HCT116 (cell line): ENCODE data around the gene ANKRD6. TPM values are rescaled to one million over a fixed set of nuclear protein-coding genes. Genes with fewer than 3 reads are reported as not detected.

Experiments
- ATAC-seq: fragments of 200-7000 bp; cut with Tn5 transposase; 2 replicates; pipeline ENCODE4 v1.9.1; 2020; ENCODE audit warnings: mild to moderate bottlenecking, moderate library complexity
- BruUV-seq: library from RNA; stranded (reverse); fragments of 400-500 nt; replicated peaks from 2 replicates; lab custom pipeline; 2021; lab: Mats Ljungman, UMichigan
- CTCF ChIA-PET: fragments of 300-600 bp; sonication (Branson Sonifier 250); formaldehyde crosslinking; loops from one replicate; lab custom pipeline; 2021; ENCODE audit warnings: antibody characterized with exemption; lab: Charles Lee
- POLR2A ChIA-PET: fragments of 300-600, 350-600 bp; sonication (Branson Sonifier 250); formaldehyde crosslinking; loops from one replicate; lab custom pipeline; 2021; ENCODE audit warnings: antibody characterized with exemption; lab: Charles Lee
- RAD21 ChIA-PET, 2 experiments: fragments of 300-600 bp; sonication (Branson Sonifier 250); formaldehyde crosslinking; loops; one replicate each; lab custom pipeline; 2023; ENCODE audit warnings: low total read pairs in 2 of 2; ENCODE audit not compliant: uncharacterized antibody in 2 of 2, unreplicated experiment in 2 of 2, low non-redundant PET in 1 of 2; lab: Charles Lee
- DNase-seq: peaks from one replicate; pipeline ENCODE4 v3.0.0-alpha.2; 2010; ENCODE audit warnings: low read depth, low spot score
- H2AFZ ChIP-seq: fragments of 200-600 bp; shearing (Covaris generic), sonication (generic); 2 replicates; pipeline ENCODE4 v1.6.1; 2017; ENCODE audit warnings: low read depth, mixed run types, mixed read lengths, antibody characterized with exemption, low read length; ENCODE audit not compliant: poor library complexity, severe bottlenecking
- H3K27ac ChIP-seq: 2 replicates; pipeline ENCODE4 v1.5.1; 2012; ENCODE audit warnings: low read depth, low read length
- H3K27me3 ChIP-seq: fragments of 200-600 bp; sonication (generic); 2 replicates; pipeline ENCODE4 v1.6.1; 2016; ENCODE audit warnings: mixed run types, low read length, mixed read lengths; ENCODE audit not compliant: insufficient read depth
- H3K36me3 ChIP-seq, 2 experiments: fragments of 200-500 bp in 1 of 2; fragments of 200-600 bp in 1 of 2; sonication (Bioruptor generic) in 1 of 2; sonication (generic) in 1 of 2; 2 replicates each; pipeline versions ENCODE4 v1.5.1 to v1.6.1; 2014 to 2016; ENCODE audit warnings: low read length in 2 of 2, inconsistent platforms in 1 of 2, mixed read lengths in 1 of 2, mixed run types in 1 of 2; ENCODE audit not compliant: insufficient read depth in 2 of 2, control insufficient read depth in 1 of 2
- H3K4me1 ChIP-seq, 2 experiments: fragments of 200-600 bp in 1 of 2; sonication (generic) in 1 of 2; 2 replicates each; pipeline versions ENCODE4 v1.5.1 to v1.6.1; 2012 to 2017; ENCODE audit warnings: low read length in 2 of 2, inconsistent platforms in 1 of 2, mild to moderate bottlenecking in 1 of 2, mixed read lengths in 1 of 2, mixed run types in 1 of 2, moderate library complexity in 1 of 2; ENCODE audit not compliant: insufficient read depth in 2 of 2, control insufficient read depth in 1 of 2
- H3K4me2 ChIP-seq: fragments of 200-600 bp; sonication (generic); 2 replicates; pipeline ENCODE4 v1.6.1; 2017; ENCODE audit warnings: mixed run types, low read length, mixed read lengths
- H3K4me3 ChIP-seq, 2 experiments: fragments of 200-600 bp in 1 of 2; sonication (generic) in 1 of 2; replicated peaks in 1 of 2; 2 replicates each; pipeline ENCODE4 v1.5.1; 2011 to 2016; ENCODE audit warnings: low read length in 2 of 2, control low read depth in 1 of 2, low read depth in 1 of 2, mild to moderate bottlenecking in 1 of 2, mixed read lengths in 1 of 2, mixed run types in 1 of 2
- H3K79me2 ChIP-seq: fragments of 200-600 bp; sonication (generic); 2 replicates; pipeline ENCODE4 v1.6.1; 2017; ENCODE audit warnings: mild to moderate bottlenecking, mixed run types, low read length, moderate library complexity, mixed read lengths; ENCODE audit not compliant: insufficient read depth
- H3K9ac ChIP-seq: fragments of 200-600 bp; sonication (generic); 2 replicates; pipeline ENCODE4 v1.6.1; 2016; ENCODE audit warnings: low read length, mixed read lengths
- H3K9me2 ChIP-seq: fragments of 200-600 bp; sonication (generic), shearing (Covaris generic); 2 replicates; pipeline ENCODE4 v1.6.1; 2017; ENCODE audit warnings: mixed run types, mild to moderate bottlenecking, moderate library complexity; ENCODE audit not compliant: insufficient read depth
- H3K9me3 ChIP-seq, 2 experiments: fragments of 200-500 bp in 1 of 2; fragments of 200-600 bp in 1 of 2; sonication (Bioruptor generic) in 1 of 2; sonication (generic) in 1 of 2; 2 replicates each; pipeline ENCODE4 v1.6.1; 2014 to 2017; ENCODE audit warnings: low read length in 2 of 2, mixed read lengths in 2 of 2, inconsistent platforms in 1 of 2, low read depth in 1 of 2, mild to moderate bottlenecking in 1 of 2, mixed run types in 1 of 2, moderate library complexity in 1 of 2; ENCODE audit not compliant: control insufficient read depth in 1 of 2, insufficient read depth in 1 of 2
- H4K20me1 ChIP-seq: fragments of 200-600 bp; sonication (generic), shearing (Covaris generic); 2 replicates; pipeline ENCODE4 v1.6.1; 2017; ENCODE audit warnings: mixed run types, mild to moderate bottlenecking, moderate library complexity; ENCODE audit not compliant: insufficient read depth
- CBX3 ChIP-seq: IDR thresholded peaks from 2 replicates; pipeline ENCODE4 v1.6.1; 2012; ENCODE audit warnings: low read depth
- CEBPB ChIP-seq: IDR thresholded peaks from 2 replicates; pipeline ENCODE4 v1.6.1; 2012; ENCODE audit warnings: low read depth
- EGR1 ChIP-seq: IDR thresholded peaks from 2 replicates; pipeline ENCODE4 v1.6.1; 2012; ENCODE audit warnings: low read depth
- ELF1 ChIP-seq: IDR thresholded peaks from 2 replicates; pipeline ENCODE4 v1.6.1; 2012; ENCODE audit warnings: low read depth, borderline replicate concordance
- EZH2 ChIP-seq: fragments of 200-600 bp; sonication (generic); IDR thresholded peaks from 2 replicates; pipeline ENCODE4 v1.6.1; 2017; ENCODE audit warnings: antibody characterized with exemption, mixed run types
- EZH2phosphoT487 ChIP-seq: fragments of 200-600 bp; IDR thresholded peaks from 2 replicates; pipeline ENCODE4 v1.6.1; 2018; ENCODE audit warnings: antibody characterized with exemption, borderline replicate concordance
- JUND ChIP-seq: IDR thresholded peaks from 2 replicates; pipeline ENCODE4 v1.6.1; 2012
- POLR2A ChIP-seq: IDR thresholded peaks from 2 replicates; pipeline ENCODE4 v1.7.0; 2011; ENCODE audit warnings: borderline replicate concordance; ENCODE audit not compliant: insufficient read depth, insufficient read length; ENCODE audit errors: extremely low read depth
- RAD21 ChIP-seq: IDR thresholded peaks from 2 replicates; pipeline ENCODE4 v1.6.1; 2012; ENCODE audit warnings: low read depth, mild to moderate bottlenecking
- SIN3A ChIP-seq: IDR thresholded peaks from 2 replicates; pipeline ENCODE4 v1.6.1; 2012; ENCODE audit warnings: low read depth
- SP1 ChIP-seq: IDR thresholded peaks from 2 replicates; pipeline ENCODE4 v1.6.1; 2012; ENCODE audit warnings: low read depth
- SRF ChIP-seq: IDR thresholded peaks from 2 replicates; pipeline ENCODE4 v1.6.1; 2012; ENCODE audit warnings: low read depth
- TCF7L2 ChIP-seq: IDR thresholded peaks from 2 replicates; pipeline ENCODE4 v1.7.0; 2011; ENCODE audit warnings: borderline replicate concordance, inconsistent platforms; ENCODE audit not compliant: insufficient read depth, insufficient read length; ENCODE audit errors: extremely low read depth
- ZFX ChIP-seq: fragments of 450-650 bp; IDR thresholded peaks from 2 replicates; pipeline ENCODE4 v1.6.1; 2017
- intact Hi-C: fragments of 100-400 bp; cut with micrococcal nuclease; formaldehyde crosslinking; loops from 2 replicates; pipeline ENCODE4 v1.10.0; 2022
- total RNA-seq: library from RNA; stranded (reverse); gene quantifications from one replicate; pipeline ENCODE4 v1.2.1, GENCODE V29; 2021; ENCODE audit not compliant: unreplicated experiment
- TF ChIP-seq, protein P1 (sequence below): IDR thresholded peaks from 2 replicates; pipeline ENCODE4 v1.6.1; 2012
- TF ChIP-seq, protein P2 (sequence below): IDR thresholded peaks from 2 replicates; pipeline ENCODE4 v1.6.1; 2011; ENCODE audit warnings: mild to moderate bottlenecking, low read length, moderate library complexity; ENCODE audit not compliant: insufficient replicate concordance; ENCODE audit errors: extremely low read depth
- TF ChIP-seq, protein P3 (sequence below): IDR thresholded peaks from 2 replicates; pipeline ENCODE4 v1.6.1; 2012
- TF ChIP-seq, protein P4 (sequence below), 3 experiments: fragments of 200-600 bp in 1 of 3; sonication (generic) in 1 of 3; IDR thresholded peaks in 2 of 3; conservative IDR thresholded peaks in 1 of 3; 2 replicates each; pipeline ENCODE4 v1.5.1; 2012 to 2017; ENCODE audit warnings: low read depth in 2 of 3, low read length in 2 of 3, antibody characterized with exemption in 1 of 3, borderline replicate concordance in 1 of 3, control low read depth in 1 of 3, mild to moderate bottlenecking in 1 of 3, mixed read lengths in 1 of 3, mixed run types in 1 of 3, moderate library complexity in 1 of 3; ENCODE audit not compliant: insufficient read depth in 1 of 3

The ANKRD6 gene
- total RNA-seq, 1 experiment from 2014 or later: 9.9 TPM

DNA sequence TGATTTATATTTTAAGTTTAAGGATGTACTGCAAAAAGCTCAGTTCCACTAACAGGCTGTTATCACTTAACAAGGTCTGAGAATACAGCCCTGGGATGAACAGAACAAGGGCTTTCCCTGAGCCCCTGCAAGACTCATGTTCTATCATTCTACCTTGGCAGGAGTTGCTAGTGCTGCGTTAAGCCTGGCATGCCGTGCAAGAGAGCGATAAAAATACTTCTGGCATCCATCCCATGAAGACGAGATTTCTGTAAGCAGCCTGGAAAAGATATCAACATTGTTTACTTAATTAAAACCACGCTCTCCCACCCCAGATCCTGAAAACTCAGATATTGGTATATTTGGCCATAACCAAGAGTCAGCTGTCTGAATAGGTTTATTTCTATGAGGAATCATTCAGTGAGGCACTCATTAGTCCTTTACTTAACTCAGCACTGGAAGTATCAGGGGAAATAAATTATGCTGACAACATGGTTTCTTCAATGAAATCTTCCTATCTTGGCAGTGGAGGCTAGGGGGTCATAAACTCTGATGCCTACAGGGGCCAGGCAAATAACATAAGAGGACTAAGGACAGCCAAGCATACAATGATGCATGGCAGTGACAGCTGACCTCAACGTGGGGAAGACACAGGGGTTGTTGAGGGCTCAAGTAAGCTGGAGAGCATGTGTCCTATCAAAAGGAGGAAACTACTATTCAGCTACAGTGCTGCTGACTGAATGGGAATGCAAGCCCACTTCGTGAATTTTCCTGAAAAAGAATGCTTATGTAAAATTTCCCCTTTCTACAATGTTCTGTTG, 243.2 kb downstream of the ANKRD6 start:
- ChIA-PET RAD21 (no interaction called here), POLR2A (no interaction called here)
- no peaks in the 10 kb centered on the region for H3K9me2 ChIP-seq
- intact Hi-C loops: no loop called here
- H3K9me3 ChIP-seq: no peaks in the 10 kb centered on the region
- H3K4me3 ChIP-seq: no peak overlapping the region
- H2AFZ ChIP-seq: no peak overlapping the region
- no peaks in the 10 kb centered on the region; the same call in 1 of the 2 replicates for H3K79me2 ChIP-seq
- H3K36me3 ChIP-seq: peaks cover 67 to 72% of the 10 kb centered on the region in 2 experiments; a peak in 3 of 4 replicates
- DNase-seq (no peak), ATAC-seq (no peak)
- no peak overlapping the region for H3K4me2 ChIP-seq
- 0 out of 2 replicates have a peak, but pooled peaks cover 3% of the 10 kb centered on the region for H4K20me1 ChIP-seq
- H3K9ac ChIP-seq: no peak overlapping the region
- no peak overlapping the region for H3K27ac ChIP-seq
- H3K4me1 ChIP-seq: no peaks in the 10 kb centered on the region
- TF ChIP-seq EZH2phosphoT487: no peak
- no peak for TF ChIP-seq TCF7L2
- TF ChIP-seq SIN3A: no peak
- TF ChIP-seq, protein P1, sequence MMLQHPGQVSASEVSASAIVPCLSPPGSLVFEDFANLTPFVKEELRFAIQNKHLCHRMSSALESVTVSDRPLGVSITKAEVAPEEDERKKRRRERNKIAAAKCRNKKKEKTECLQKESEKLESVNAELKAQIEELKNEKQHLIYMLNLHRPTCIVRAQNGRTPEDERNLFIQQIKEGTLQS: no peak
- no peak for TF ChIP-seq RAD21
- no peak for TF ChIP-seq EGR1
- no peak for TF ChIP-seq ELF1
- TF ChIP-seq SRF: no peak
- no peak for TF ChIP-seq POLR2A
- TF ChIP-seq, protein P2, sequence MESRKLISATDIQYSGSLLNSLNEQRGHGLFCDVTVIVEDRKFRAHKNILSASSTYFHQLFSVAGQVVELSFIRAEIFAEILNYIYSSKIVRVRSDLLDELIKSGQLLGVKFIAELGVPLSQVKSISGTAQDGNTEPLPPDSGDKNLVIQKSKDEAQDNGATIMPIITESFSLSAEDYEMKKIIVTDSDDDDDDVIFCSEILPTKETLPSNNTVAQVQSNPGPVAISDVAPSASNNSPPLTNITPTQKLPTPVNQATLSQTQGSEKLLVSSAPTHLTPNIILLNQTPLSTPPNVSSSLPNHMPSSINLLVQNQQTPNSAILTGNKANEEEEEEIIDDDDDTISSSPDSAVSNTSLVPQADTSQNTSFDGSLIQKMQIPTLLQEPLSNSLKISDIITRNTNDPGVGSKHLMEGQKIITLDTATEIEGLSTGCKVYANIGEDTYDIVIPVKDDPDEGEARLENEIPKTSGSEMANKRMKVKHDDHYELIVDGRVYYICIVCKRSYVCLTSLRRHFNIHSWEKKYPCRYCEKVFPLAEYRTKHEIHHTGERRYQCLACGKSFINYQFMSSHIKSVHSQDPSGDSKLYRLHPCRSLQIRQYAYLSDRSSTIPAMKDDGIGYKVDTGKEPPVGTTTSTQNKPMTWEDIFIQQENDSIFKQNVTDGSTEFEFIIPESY: no peak
- no peak for TF ChIP-seq SP1
- no peak for TF ChIP-seq EZH2
- no peak for TF ChIP-seq ZFX
- TF ChIP-seq JUND: no peak
- TF ChIP-seq CEBPB: no peak
- no peak for TF ChIP-seq CBX3
- TF ChIP-seq, protein P3, sequence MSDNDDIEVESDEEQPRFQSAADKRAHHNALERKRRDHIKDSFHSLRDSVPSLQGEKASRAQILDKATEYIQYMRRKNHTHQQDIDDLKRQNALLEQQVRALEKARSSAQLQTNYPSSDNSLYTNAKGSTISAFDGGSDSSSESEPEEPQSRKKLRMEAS: no peak
- TF ChIP-seq, protein P4, sequence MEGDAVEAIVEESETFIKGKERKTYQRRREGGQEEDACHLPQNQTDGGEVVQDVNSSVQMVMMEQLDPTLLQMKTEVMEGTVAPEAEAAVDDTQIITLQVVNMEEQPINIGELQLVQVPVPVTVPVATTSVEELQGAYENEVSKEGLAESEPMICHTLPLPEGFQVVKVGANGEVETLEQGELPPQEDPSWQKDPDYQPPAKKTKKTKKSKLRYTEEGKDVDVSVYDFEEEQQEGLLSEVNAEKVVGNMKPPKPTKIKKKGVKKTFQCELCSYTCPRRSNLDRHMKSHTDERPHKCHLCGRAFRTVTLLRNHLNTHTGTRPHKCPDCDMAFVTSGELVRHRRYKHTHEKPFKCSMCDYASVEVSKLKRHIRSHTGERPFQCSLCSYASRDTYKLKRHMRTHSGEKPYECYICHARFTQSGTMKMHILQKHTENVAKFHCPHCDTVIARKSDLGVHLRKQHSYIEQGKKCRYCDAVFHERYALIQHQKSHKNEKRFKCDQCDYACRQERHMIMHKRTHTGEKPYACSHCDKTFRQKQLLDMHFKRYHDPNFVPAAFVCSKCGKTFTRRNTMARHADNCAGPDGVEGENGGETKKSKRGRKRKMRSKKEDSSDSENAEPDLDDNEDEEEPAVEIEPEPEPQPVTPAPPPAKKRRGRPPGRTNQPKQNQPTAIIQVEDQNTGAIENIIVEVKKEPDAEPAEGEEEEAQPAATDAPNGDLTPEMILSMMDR (IDR thresholded peaks at IDR 0.05 in 2 of 3, conservative IDR thresholded peaks at IDR 0.05 in 1 of 3; ENCODE audit: borderline replicate concordance in 1 of 3, insufficient read depth in 1 of 3, low read depth in 2 of 3, low read length in 2 of 3): no peak
- TF ChIP-seq, all 23 proteins: peak for 0
- CTCF ChIA-PET: interaction anchor here (0.7 kb wide), 1 partner anchor 18 kb away, joined by 5 read pairs; no protein-coding TSS in a partner anchor
- BruUV-seq: no TSS peak
- no peaks in the 10 kb centered on the region for H3K27me3 ChIP-seq
